Epithelial cell of esophagus (primary cell): Measurements from ENCODE around the gene GABRG3.

Experiments
- DNase-seq: peaks from one replicate; pipeline ENCODE4 v3.0.0; 2010; ENCODE audit warnings: low read depth
- H3K4me3 ChIP-seq: 2 replicates; pipeline ENCODE4 v1.5.1; 2011; ENCODE audit warnings: mild to moderate bottlenecking, low read length, control low read depth
- CTCF ChIP-seq: IDR thresholded peaks from 2 replicates; pipeline ENCODE4 v1.5.1; 2011; ENCODE audit warnings: low read depth, mild to moderate bottlenecking, low read length, control low read depth, inconsistent platforms; ENCODE audit not compliant: insufficient read depth; ENCODE audit errors: missing control alignments

The GABRG3 gene

DNA sequence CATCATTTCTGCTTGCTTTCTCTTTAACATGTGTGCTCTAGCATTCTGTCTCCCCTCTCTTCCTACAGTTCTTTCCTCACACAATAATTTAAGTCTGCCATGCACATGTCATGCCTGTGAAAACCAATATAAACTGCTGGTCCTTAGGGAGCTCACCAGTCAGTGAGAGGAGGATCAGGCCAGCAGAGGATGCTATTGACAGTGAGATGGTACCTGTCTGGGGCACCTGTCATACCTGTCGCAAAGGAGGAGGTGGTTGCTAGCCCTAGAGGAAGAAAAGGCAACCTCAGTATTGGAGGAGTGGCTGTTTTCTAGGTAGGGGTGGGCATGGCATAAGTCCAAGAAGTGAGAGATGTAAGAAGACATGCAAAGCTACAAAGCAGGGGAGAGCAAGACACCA lies 194.6 kb downstream of the GABRG3 start:
- H3K4me3 ChIP-seq = no peak overlapping the region
- TF ChIP-seq CTCF = no peak
- DNase-seq = no peak

GRCh38 chr15:27166917-27167316 lies 195.9 kb downstream of the GABRG3 start:
- no peak for TF ChIP-seq CTCF
- no peak for DNase-seq
- H3K4me3 ChIP-seq = no peak overlapping the region

GRCh38 chr15:27167738-27168137 lies 196.8 kb downstream of the GABRG3 start:
- DNase-seq = no peak
- H3K4me3 ChIP-seq = no peak overlapping the region
- no peak for TF ChIP-seq CTCF

DNA sequence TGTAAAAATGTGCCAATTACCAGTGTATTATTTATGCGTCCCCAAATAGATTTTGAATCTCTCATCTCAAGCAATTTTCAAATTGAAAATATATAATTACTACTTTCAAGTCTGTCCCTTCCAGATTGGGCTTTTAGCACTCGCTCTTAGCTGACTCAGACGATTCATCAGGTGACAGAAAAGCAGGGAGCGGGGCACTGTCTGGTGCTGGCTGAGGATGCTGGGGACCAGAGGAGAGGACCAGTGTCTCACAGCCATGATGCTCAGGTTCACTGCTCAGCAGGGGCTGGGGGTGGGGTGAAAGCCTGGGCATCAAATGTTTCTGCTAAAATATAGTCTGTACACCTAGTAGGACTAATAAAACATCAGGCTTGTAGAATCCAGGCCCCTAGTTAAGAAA lies 199.9 kb downstream of the GABRG3 start:
- no peak for TF ChIP-seq CTCF
- H3K4me3 ChIP-seq = no peak overlapping the region

GRCh38 chr15:27172821-27173220 lies 201.8 kb downstream of the GABRG3 start:
- no peak for DNase-seq
- H3K4me3 ChIP-seq = no peak overlapping the region
- TF ChIP-seq CTCF = no peak

More for the DNA sequence above, 199.9 kb downstream of the GABRG3 start:
- no peak for DNase-seq

- H3K4me3 ChIP-seq = no peak overlapping the region
- TF ChIP-seq CTCF = no peak
These were observed 204.6 kb downstream of the GABRG3 start for GRCh38 chr15:27175472-27176153.

GRCh38 chr15:27176785-27177406 lies 205.9 kb downstream of the GABRG3 start:
- TF ChIP-seq CTCF = no peak
- H3K4me3 ChIP-seq = no peak overlapping the region
- peak; percentile 0 for DNase-seq

More at GRCh38 chr15:27175472-27176153, 204.6 kb downstream of the GABRG3 start:
- DNase-seq = no peak
